C4-2B (cell line): Measurements from ENCODE around the gene ADAMTS9.
A peak's percentile ranks its signal among the peaks of the same experiment; 100 is the strongest.

Experiments used
- H3K27ac ChIP-seq: fragments of 450-650 bp; 2 replicates; pipeline ENCODE4 v1.5.1; 2017
- ZFX ChIP-seq: fragments of 450-650 bp; IDR thresholded peaks from 2 replicates; pipeline ENCODE4 v1.6.1; 2017
- TF ChIP-seq, protein P1 (sequence below): fragments of 450-650 bp; conservative IDR thresholded peaks from 2 replicates; pipeline ENCODE4 v1.5.1; 2017; ENCODE audit warnings: mild to moderate bottlenecking

The ADAMTS9 gene

DNA sequence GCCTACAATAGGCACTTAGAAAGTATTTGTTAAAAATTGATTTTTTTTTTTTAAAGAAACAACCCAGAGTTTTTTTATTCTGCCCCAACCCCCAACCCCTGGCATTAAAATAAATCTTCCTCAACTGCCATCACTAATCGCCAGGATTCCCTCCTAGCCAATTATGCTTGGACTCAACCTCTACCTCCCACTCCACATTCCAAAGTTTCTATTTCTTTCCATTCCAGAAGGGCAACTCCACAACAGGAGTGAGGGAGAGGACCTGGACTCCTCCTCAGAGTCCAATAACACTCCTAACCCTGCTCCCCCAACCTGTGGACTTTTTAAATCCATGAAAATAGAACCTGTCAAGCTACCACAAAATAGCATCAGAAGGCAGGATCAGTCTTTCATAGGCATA, 99.4 kb downstream of the ADAMTS9 start:
- no peak overlapping the region for H3K27ac ChIP-seq
- TF ChIP-seq, protein P1, sequence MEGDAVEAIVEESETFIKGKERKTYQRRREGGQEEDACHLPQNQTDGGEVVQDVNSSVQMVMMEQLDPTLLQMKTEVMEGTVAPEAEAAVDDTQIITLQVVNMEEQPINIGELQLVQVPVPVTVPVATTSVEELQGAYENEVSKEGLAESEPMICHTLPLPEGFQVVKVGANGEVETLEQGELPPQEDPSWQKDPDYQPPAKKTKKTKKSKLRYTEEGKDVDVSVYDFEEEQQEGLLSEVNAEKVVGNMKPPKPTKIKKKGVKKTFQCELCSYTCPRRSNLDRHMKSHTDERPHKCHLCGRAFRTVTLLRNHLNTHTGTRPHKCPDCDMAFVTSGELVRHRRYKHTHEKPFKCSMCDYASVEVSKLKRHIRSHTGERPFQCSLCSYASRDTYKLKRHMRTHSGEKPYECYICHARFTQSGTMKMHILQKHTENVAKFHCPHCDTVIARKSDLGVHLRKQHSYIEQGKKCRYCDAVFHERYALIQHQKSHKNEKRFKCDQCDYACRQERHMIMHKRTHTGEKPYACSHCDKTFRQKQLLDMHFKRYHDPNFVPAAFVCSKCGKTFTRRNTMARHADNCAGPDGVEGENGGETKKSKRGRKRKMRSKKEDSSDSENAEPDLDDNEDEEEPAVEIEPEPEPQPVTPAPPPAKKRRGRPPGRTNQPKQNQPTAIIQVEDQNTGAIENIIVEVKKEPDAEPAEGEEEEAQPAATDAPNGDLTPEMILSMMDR: no peak
- TF ChIP-seq ZFX: no peak

DNA sequence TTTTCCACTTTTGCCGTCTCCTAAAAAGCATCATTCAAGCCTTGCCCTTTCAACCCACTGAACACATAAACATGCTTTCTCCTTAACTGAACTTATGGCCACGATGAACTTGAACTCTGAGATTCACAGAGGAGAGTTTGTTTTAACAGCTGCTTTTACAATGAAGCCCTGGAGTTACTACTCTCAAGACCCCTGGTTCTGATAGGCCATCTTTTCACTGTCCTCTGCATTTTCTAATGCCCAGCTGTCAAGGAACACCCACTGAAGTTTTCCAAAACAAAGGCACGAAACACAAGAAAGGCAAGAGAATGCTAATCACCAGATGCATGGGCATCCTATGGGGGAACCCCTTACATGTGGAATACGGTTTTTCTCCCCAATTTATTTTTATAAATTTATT, 100.8 kb downstream of the ADAMTS9 start:
- H3K27ac ChIP-seq: no peak overlapping the region
- no peak for TF ChIP-seq ZFX
- TF ChIP-seq, protein P1: no peak

DNA sequence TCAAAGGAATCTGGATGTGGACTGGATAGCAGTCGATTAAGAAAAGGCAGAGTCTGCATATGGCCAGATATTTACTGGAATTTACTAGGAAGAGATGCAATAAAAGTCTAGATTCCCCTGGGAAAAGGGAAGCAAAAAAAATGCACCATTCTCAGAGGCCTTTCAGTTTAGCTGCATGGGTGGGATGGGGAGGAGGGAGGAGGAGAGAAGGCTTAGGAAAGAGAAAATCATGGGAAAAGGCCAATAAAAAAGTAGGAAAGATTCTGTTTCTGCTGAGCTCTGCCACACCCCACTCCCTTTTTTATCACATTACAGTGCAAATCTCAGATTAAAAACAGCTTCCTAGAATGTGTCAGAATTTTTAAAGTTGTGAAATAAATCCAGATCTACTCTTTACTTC, 103.6 kb downstream of the ADAMTS9 start:
- TF ChIP-seq, protein P1: no peak
- TF ChIP-seq ZFX: no peak

DNA sequence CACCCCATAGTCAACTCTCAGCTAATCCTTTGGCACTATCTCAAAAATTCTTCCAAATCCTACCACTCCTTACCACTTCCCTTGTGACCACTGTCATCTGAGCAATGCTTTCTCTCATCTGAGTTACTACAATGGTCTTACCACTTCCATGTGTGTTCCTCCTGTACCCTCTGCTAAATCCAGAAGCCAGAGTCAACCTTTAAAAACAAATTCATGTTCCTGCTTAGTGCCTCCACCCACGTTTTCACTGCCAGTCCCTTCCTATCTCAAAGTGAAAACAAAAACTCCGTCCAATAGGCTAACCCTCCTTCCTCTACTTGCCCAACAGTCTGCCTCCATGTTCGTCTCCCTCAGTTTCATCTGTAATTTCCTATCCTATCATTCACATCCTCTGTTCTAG, 109.0 kb downstream of the ADAMTS9 start:
- TF ChIP-seq ZFX: no peak
- TF ChIP-seq, protein P1: no peak
- no peak overlapping the region for H3K27ac ChIP-seq

More for the DNA sequence above, 103.6 kb downstream of the ADAMTS9 start:
- no peak overlapping the region for H3K27ac ChIP-seq

DNA sequence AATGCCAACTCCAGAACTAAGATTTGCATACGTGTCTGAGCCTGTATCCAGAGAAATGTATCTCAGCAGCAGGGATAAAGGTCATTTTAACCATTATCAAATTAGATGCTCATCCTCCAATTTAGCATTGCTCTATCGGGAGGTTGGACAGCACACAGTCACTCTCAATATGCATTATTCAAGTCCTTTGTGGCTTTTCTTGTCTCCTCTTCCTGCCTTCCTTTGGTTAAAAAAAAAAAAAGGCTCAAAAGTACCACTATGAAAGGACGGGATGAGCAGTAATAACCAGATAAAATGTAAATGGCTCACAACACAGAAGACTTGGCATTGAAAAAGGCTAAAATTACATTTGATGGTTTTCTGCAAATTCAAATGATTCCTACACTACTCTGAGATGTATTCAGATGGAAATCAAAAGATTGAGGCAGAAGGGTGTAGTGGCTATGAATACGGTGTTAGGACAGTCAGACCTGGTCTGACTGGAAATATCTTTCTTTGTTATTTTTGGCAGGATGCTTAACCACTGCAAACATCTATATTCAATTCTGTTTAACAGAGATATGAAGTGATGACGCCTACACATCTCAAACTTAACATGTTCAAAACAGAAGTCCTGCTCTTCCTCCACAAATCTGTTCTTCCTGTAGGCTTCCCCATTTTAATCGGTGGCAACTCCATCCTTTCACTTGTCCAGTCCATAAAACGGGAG, 109.6 kb downstream of the ADAMTS9 start:
- no peak overlapping the region for H3K27ac ChIP-seq
- TF ChIP-seq, protein P1: no peak
- no peak for TF ChIP-seq ZFX

DNA sequence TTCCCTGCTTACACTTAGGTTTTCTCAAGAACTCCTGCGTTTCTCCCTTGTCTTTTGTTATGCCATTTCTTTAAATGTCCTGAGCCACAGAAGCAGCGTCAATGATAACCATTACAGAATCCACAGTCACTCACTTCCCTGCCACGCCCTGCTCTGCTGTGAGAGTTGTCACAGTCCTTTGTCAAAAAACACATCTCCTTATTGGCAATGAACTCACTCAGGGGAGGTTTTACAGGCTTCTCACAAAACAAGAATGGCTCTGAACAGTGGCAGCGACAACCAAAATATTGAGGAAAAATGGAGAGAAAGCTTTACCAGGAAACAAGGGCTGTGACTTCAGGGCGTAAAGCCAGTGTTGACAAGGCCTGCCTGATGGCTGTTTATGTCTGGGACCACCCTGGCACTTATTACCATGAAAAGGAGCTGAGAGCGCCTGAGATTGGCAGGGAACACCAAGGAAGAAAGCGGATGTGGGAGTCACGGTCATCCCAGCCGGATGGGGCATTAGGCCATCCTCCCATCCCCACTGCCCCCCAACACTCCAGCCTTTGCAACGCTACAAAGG, 111.5 kb downstream of the ADAMTS9 start:
- TF ChIP-seq, protein P1: no peak
- TF ChIP-seq ZFX: no peak
- no peak overlapping the region for H3K27ac ChIP-seq

DNA sequence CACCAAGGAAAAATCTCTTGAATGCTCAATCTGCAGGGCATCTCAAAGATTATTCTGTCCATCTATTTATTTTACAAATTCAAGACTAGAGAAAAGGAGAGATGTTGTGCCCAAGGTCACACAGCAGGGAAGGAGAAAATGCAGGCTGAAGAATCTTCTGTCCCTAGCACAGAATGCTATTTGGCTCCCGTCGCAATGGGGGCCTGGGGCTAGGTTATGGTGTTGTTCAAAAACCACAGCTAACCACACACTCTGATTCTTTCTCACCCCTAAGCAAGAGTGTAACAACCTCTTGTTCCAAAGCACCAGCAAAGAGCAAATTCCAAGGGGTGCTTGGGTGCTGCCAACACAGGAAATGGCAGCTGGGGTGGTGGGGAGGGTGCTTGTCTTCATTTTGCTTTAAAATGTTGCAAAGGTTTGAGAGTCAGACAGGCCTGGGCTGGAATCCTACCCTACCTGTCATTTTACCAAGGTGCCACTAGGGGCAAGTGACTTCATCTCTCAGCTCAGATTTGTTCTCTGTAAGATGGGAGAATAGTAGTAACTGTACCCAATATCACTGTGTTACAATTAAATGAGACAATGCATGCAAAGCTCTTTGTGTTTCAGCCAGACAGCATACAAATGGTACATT, 112.5 kb downstream of the ADAMTS9 start:
- no peak overlapping the region for H3K27ac ChIP-seq
- TF ChIP-seq, protein P1: peak; percentile 73
- no peak for TF ChIP-seq ZFX
